Measurements from ENCODE around the gene XRN2.

XRN2 gene

GRCh38 chr20:21288587-21289370 lies 14.4 kb upstream of the XRN2 start:
- Histone ChIP-seq H3K9me3 (ENCODE audit: insufficient read depth, low read length) (no peaks in the 10 kb centered on the region), H2AFZ (ENCODE audit: low read depth, low read length) (no peak overlapping the region), H3K4me2 (ENCODE audit: low read length) (no peak overlapping the region), H3K36me3 (replicated peaks; ENCODE audit: low read depth, low read length) (no peaks in the 10 kb centered on the region), H4K20me1 (ENCODE audit: insufficient read depth, low read length) (no peaks in the 10 kb centered on the region), H3K79me2 (ENCODE audit: low read length) (no peaks in the 10 kb centered on the region), H3K4me1 (ENCODE audit: low read length) (no peaks in the 10 kb centered on the region), H3K9ac (ENCODE audit: low read length) (no peak overlapping the region), H3K27ac (ENCODE audit: low read length) (no peak overlapping the region), H3K4me3 (ENCODE audit: low read length) (no peak overlapping the region), H3K27me3 (ENCODE audit: low read depth, low read length) (peaks cover 12% of the 10 kb centered on the region)
- TF ChIP-seq CTCF (IDR thresholded peaks at IDR 0.05; ENCODE audit: low read depth, low read length) (no peak), EZH2phosphoT487 (IDR thresholded peaks at IDR 0.05; ENCODE audit: low read depth) (no peak)

GRCh38 chr20:21289651-21290050 lies 13.5 kb upstream of the XRN2 start:
- H3K27me3 ChIP-seq (ENCODE audit: low read depth, low read length) = peaks cover 12% of the 10 kb centered on the region
- H3K4me1 ChIP-seq (ENCODE audit: low read length) = no peaks in the 10 kb centered on the region
- H3K36me3 ChIP-seq (replicated peaks; ENCODE audit: low read depth, low read length) = no peaks in the 10 kb centered on the region
- no peak overlapping the region for H3K4me3 ChIP-seq (ENCODE audit: low read length)
- no peak overlapping the region for H3K27ac ChIP-seq (ENCODE audit: low read length)
- H3K9ac ChIP-seq (ENCODE audit: low read length) = no peak overlapping the region
- H3K9me3 ChIP-seq (ENCODE audit: insufficient read depth, low read length) = no peaks in the 10 kb centered on the region
- no peak overlapping the region for H2AFZ ChIP-seq (ENCODE audit: low read depth, low read length)
- H3K79me2 ChIP-seq (ENCODE audit: low read length) = no peaks in the 10 kb centered on the region
- H3K4me2 ChIP-seq (ENCODE audit: low read length) = no peak overlapping the region
- TF ChIP-seq CTCF (IDR thresholded peaks at IDR 0.05; ENCODE audit: low read depth, low read length) (no peak), EZH2phosphoT487 (IDR thresholded peaks at IDR 0.05; ENCODE audit: low read depth) (no peak)
- no peaks in the 10 kb centered on the region for H4K20me1 ChIP-seq (ENCODE audit: insufficient read depth, low read length)

DNA sequence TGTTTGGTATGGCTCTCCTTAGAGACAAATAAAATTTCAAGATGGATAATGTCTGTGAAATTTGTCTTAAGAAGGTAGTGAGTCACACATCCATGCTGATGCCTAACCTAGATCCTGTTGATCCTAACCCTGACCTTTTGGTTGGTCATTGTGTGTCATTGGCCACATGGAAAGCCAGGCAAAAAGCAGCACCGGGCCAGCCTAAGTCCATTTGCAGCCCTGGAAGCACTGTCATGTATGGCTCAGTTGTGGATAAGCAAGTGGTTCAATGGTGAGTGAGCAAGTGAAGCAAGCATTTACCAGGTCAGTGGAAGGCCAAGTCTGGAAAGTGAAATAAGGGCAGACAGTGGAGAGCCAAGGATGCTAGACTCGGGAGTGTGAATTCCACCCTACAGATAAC lies 12.1 kb upstream of the XRN2 start:
- TF ChIP-seq EZH2phosphoT487 (IDR thresholded peaks at IDR 0.05; ENCODE audit: low read depth) = no peak
- TF ChIP-seq CTCF (IDR thresholded peaks at IDR 0.05; ENCODE audit: low read depth, low read length) = no peak
- peaks cover 12% of the 10 kb centered on the region for H3K27me3 ChIP-seq (ENCODE audit: low read depth, low read length)
- H4K20me1 ChIP-seq (ENCODE audit: insufficient read depth, low read length) = no peaks in the 10 kb centered on the region
- no peaks in the 10 kb centered on the region for H3K79me2 ChIP-seq (ENCODE audit: low read length)
- no peak overlapping the region for H3K9ac ChIP-seq (ENCODE audit: low read length)
- no peaks in the 10 kb centered on the region for H3K9me3 ChIP-seq (ENCODE audit: insufficient read depth, low read length)
- H3K4me2 ChIP-seq (ENCODE audit: low read length) = no peak overlapping the region
- no peaks in the 10 kb centered on the region for H3K36me3 ChIP-seq (replicated peaks; ENCODE audit: low read depth, low read length)
- no peak overlapping the region for H3K27ac ChIP-seq (ENCODE audit: low read length)
- H2AFZ ChIP-seq (ENCODE audit: low read depth, low read length) = no peak overlapping the region
- no peak overlapping the region for H3K4me3 ChIP-seq (ENCODE audit: low read length)
- no peaks in the 10 kb centered on the region for H3K4me1 ChIP-seq (ENCODE audit: low read length)

DNA sequence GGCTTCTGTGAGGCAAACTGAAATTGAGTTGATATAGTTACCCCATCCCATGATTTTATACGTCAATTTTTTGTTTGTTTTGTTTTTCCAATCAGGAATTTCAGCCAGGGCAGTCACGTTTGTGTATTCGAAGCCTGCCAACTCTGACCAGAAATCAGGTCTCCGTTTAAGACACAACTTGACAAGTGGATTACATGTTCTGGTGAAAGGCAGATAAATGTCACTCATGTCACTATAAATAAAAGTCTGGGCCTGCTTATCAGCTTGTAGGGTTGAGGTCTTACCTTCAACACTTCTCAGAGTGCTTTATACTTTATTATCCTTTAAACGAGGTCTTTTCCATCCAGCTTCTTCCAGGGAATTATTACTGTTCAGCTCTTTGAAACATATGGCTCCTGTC lies 8.4 kb upstream of the XRN2 start:
- Histone ChIP-seq H3K36me3 (replicated peaks; ENCODE audit: low read depth, low read length) (no peaks in the 10 kb centered on the region), H4K20me1 (ENCODE audit: insufficient read depth, low read length) (no peaks in the 10 kb centered on the region), H3K9me3 (ENCODE audit: insufficient read depth, low read length) (no peaks in the 10 kb centered on the region), H2AFZ (ENCODE audit: low read depth, low read length) (no peak overlapping the region), H3K79me2 (ENCODE audit: low read length) (no peaks in the 10 kb centered on the region), H3K9ac (ENCODE audit: low read length) (no peak overlapping the region), H3K27me3 (ENCODE audit: low read depth, low read length) (peaks cover 6% of the 10 kb centered on the region; the same call in 1 of the 2 replicates), H3K4me2 (ENCODE audit: low read length) (no peak overlapping the region), H3K27ac (ENCODE audit: low read length) (no peak overlapping the region), H3K4me3 (ENCODE audit: low read length) (no peak overlapping the region), H3K4me1 (ENCODE audit: low read length) (no peaks in the 10 kb centered on the region)
- no peak for TF ChIP-seq CTCF (IDR thresholded peaks at IDR 0.05; ENCODE audit: low read depth, low read length)
- TF ChIP-seq EZH2phosphoT487 (IDR thresholded peaks at IDR 0.05; ENCODE audit: low read depth) = no peak

All from OCI-LY3 (cell line).